Neural cell (in vitro differentiated cells): Measurements from ENCODE around the gene TRAF2. TPM values are rescaled to one million over a fixed set of nuclear protein-coding genes. Genes with fewer than 3 reads are reported as not detected.

Experiments used
- H2AFZ ChIP-seq: fragments of 200-600, 300-800 bp; sonication (generic), shearing (Covaris generic); 2 replicates; pipeline ENCODE4 v1.6.0; 2014; ENCODE audit warnings: low read depth, mild to moderate bottlenecking, antibody characterized with exemption, low read length, moderate library complexity
- H3F3A ChIP-seq: fragments of 200-600 bp; shearing (Covaris generic); 2 replicates; pipeline ENCODE4 v1.6.1; 2016; ENCODE audit warnings: mild to moderate bottlenecking, moderate library complexity, mixed read lengths, antibody characterized with exemption, low read length; ENCODE audit not compliant: insufficient read depth, poor library complexity, severe bottlenecking
- H3K27ac ChIP-seq: fragments of 200-600, 300-800 bp; sonication (generic), shearing (Covaris generic); 2 replicates; pipeline ENCODE4 v1.5.1; 2014; ENCODE audit warnings: mild to moderate bottlenecking, low read length, moderate library complexity
- H3K27me3 ChIP-seq: fragments of 300-800, 200-600 bp; sonication (generic), shearing (Covaris generic); 2 replicates; pipeline ENCODE4 v1.6.0; 2014; ENCODE audit warnings: mild to moderate bottlenecking, low read depth, low read length, moderate library complexity; ENCODE audit not compliant: insufficient read depth
- H3K36me3 ChIP-seq: fragments of 300-800, 200-600 bp; sonication (generic), shearing (Covaris generic); 2 replicates; pipeline ENCODE4 v1.5.1; 2014; ENCODE audit warnings: mild to moderate bottlenecking, antibody characterized with exemption, low read length, moderate library complexity; ENCODE audit not compliant: insufficient read depth
- H3K4me2 ChIP-seq: fragments of 300-800, 200-600 bp; sonication (generic), shearing (Covaris generic); 2 replicates; pipeline ENCODE4 v1.6.0; 2014; ENCODE audit warnings: mild to moderate bottlenecking, low read length
- H3K4me3 ChIP-seq: fragments of 300-800, 200-600 bp; sonication (generic), shearing (Covaris generic); 2 replicates; pipeline ENCODE4 v1.5.1; 2014; ENCODE audit warnings: mild to moderate bottlenecking, low read length, moderate library complexity
- H3K79me2 ChIP-seq: fragments of 200-600 bp; shearing (Covaris generic); replicated peaks from 2 replicates; pipeline ENCODE4 v1.6.0; 2014; ENCODE audit warnings: mild to moderate bottlenecking, low read length, moderate library complexity; ENCODE audit not compliant: insufficient read depth
- H3K9ac ChIP-seq: fragments of 300-800, 200-600 bp; sonication (generic), shearing (Covaris generic); 2 replicates; pipeline ENCODE4 v1.6.1; 2016; ENCODE audit warnings: mild to moderate bottlenecking, low read length, mixed read lengths
- H3K9me2 ChIP-seq: fragments of 200-600 bp; shearing (Covaris generic); 2 replicates; pipeline ENCODE4 v1.6.1; 2016; ENCODE audit warnings: mild to moderate bottlenecking, low read length, mixed read lengths; ENCODE audit not compliant: insufficient read depth
- H3K9me3 ChIP-seq: fragments of 200-600, 300-800 bp; sonication (generic), shearing (Covaris generic); 2 replicates; pipeline ENCODE4 v1.6.1; 2016; ENCODE audit warnings: mild to moderate bottlenecking, mixed run types, low read length, moderate library complexity, mixed read lengths
- H4K20me1 ChIP-seq: fragments of 200-600 bp; shearing (Covaris generic); 2 replicates; pipeline ENCODE4 v1.6.1; 2016; ENCODE audit warnings: mild to moderate bottlenecking, mixed run types; ENCODE audit not compliant: insufficient read depth
- CTCF ChIP-seq: fragments of 450-650 bp; IDR thresholded peaks from 2 replicates; pipeline ENCODE4 v1.5.1; 2014; ENCODE audit warnings: antibody characterized with exemption, mild to moderate bottlenecking, moderate library complexity; ENCODE audit not compliant: poor library complexity, severe bottlenecking
- EP300 ChIP-seq: fragments of 450-650 bp; conservative IDR thresholded peaks from 2 replicates; pipeline ENCODE4 v1.6.1; 2014; ENCODE audit warnings: antibody characterized with exemption, mild to moderate bottlenecking, moderate library complexity; ENCODE audit not compliant: poor library complexity, severe bottlenecking
- EZH2 ChIP-seq: fragments of 200-600, 300-800 bp; shearing (Covaris generic), sonication (generic); IDR thresholded peaks from 2 replicates; pipeline ENCODE4 v1.6.1; 2014; ENCODE audit warnings: antibody characterized with exemption, low read length, borderline replicate concordance, mild to moderate bottlenecking; ENCODE audit not compliant: insufficient read depth, poor library complexity, severe bottlenecking
- MXI1 ChIP-seq: fragments of 450-650 bp; conservative IDR thresholded peaks from 2 replicates; pipeline ENCODE4 v1.6.1; 2014; ENCODE audit warnings: antibody characterized with exemption, mild to moderate bottlenecking; ENCODE audit not compliant: poor library complexity, severe bottlenecking
- POLR2AphosphoS5 ChIP-seq: IDR thresholded peaks from 2 replicates; pipeline ENCODE4 v1.6.1; 2012
- RAD21 ChIP-seq: fragments of 450-650 bp; conservative IDR thresholded peaks from 2 replicates; pipeline ENCODE4 v1.6.1; 2014; ENCODE audit warnings: antibody characterized with exemption, mild to moderate bottlenecking, moderate library complexity
- REST ChIP-seq: IDR thresholded peaks from 2 replicates; pipeline ENCODE4 v1.6.1; 2012; ENCODE audit warnings: borderline replicate concordance
- SMC3 ChIP-seq: fragments of 450-650 bp; conservative IDR thresholded peaks from 2 replicates; pipeline ENCODE4 v1.6.1; 2014; ENCODE audit warnings: antibody characterized with exemption, mild to moderate bottlenecking, moderate library complexity; ENCODE audit not compliant: poor library complexity
- TAF1 ChIP-seq: IDR thresholded peaks from 2 replicates; pipeline ENCODE4 v1.6.1; 2012; ENCODE audit warnings: low read depth
- polyA plus RNA-seq: library from polyadenylated mRNA; depleted of rRNA; stranded (reverse); fragments of >200 nt; gene quantifications from 2 replicates; pipeline ENCODE4 v1.2.3, GENCODE V29; 2014

Gene TRAF2
- polyA plus RNA-seq, 1 donor from 2014 or later: 14.6 TPM

- no peaks in the 10 kb centered on the region for H3F3A ChIP-seq
- no peak overlapping the region for H3K9ac ChIP-seq
- H3K4me2 ChIP-seq: no peak overlapping the region
- H3K36me3 ChIP-seq: no peaks in the 10 kb centered on the region
- H4K20me1 ChIP-seq: no peaks in the 10 kb centered on the region
- no peaks in the 10 kb centered on the region for H3K27me3 ChIP-seq
- no peak overlapping the region for H3K27ac ChIP-seq
- no peaks in the 10 kb centered on the region for H3K9me3 ChIP-seq
- no peak overlapping the region for H3K4me3 ChIP-seq
- TF ChIP-seq MXI1 (no peak), RAD21 (no peak), POLR2AphosphoS5 (no peak), REST (no peak), CTCF (no peak), SMC3 (no peak), EP300 (no peak)
- no peak overlapping the region for H2AFZ ChIP-seq
- H3K9me2 ChIP-seq: no peaks in the 10 kb centered on the region
- H3K79me2 ChIP-seq: no peaks in the 10 kb centered on the region
Observed at GRCh38 chr9:136970361-136970760, 84.0 kb downstream of the TRAF2 start.

- TF ChIP-seq POLR2AphosphoS5 (no peak), RAD21 (no peak), REST (no peak), TAF1 (no peak), EZH2 (no peak), EP300 (no peak), CTCF (no peak), SMC3 (no peak), MXI1 (no peak)
- Histone ChIP-seq H3F3A (no peaks in the 10 kb centered on the region), H4K20me1 (no peaks in the 10 kb centered on the region), H3K9me2 (no peaks in the 10 kb centered on the region), H3K4me3 (no peak overlapping the region), H3K79me2 (no peaks in the 10 kb centered on the region), H2AFZ (no peak overlapping the region), H3K9me3 (no peaks in the 10 kb centered on the region), H3K27me3 (no peaks in the 10 kb centered on the region), H3K27ac (no peak overlapping the region), H3K36me3 (no peaks in the 10 kb centered on the region), H3K9ac (no peak overlapping the region), H3K4me2 (no peak overlapping the region)
Observed at GRCh38 chr9:136971746-136972145, 85.4 kb downstream of the TRAF2 start.
